Natural killer cell (primary cell): ENCODE measurements around the gene VSX1. TPM values are rescaled to one million over a fixed set of nuclear protein-coding genes. Genes with fewer than 3 reads are reported as not detected.

Source experiments
- ATAC-seq, 3 donors: fragments of 150-1000 bp in 2 of 3; fragments of 200-7000 bp in 1 of 3; cut with Tn5 transposase; 1 replicate in 1 of 3; 2 replicates in 2 of 3; pipeline ENCODE4 v1.10.0; 2021; ENCODE audit warnings: mild to moderate bottlenecking in 2 of 3, moderate library complexity in 2 of 3
- DNase-seq, 2 donors: peaks; one replicate each; pipeline versions ENCODE4 v3.0.0 to v3.0.0-alpha.2; 2013 to 2021; ENCODE audit warnings: mixed read lengths in 1 of 2
- H3K27ac ChIP-seq: one replicate; pipeline ENCODE4 v1.5.1; 2013; ENCODE audit warnings: mild to moderate bottlenecking, low read length
- H3K27me3 ChIP-seq: one replicate; pipeline ENCODE4 v1.6.1; 2013; ENCODE audit warnings: low read length; ENCODE audit not compliant: control insufficient read depth, insufficient read depth
- H3K36me3 ChIP-seq: one replicate; pipeline ENCODE4 v1.6.1; 2013; ENCODE audit warnings: low read length; ENCODE audit not compliant: control insufficient read depth, insufficient read depth
- H3K4me1 ChIP-seq: one replicate; pipeline ENCODE4 v1.6.1; 2013; ENCODE audit warnings: low read length; ENCODE audit not compliant: control insufficient read depth, insufficient read depth
- H3K4me3 ChIP-seq: one replicate; pipeline ENCODE4 v1.5.1; 2013; ENCODE audit warnings: low read length
- H3K9me3 ChIP-seq: one replicate; pipeline ENCODE4 v1.6.1; 2013; ENCODE audit warnings: low read length; ENCODE audit not compliant: control insufficient read depth, insufficient read depth
- H3K27ac Mint-ChIP-seq, 2 donors: one replicate each; pipeline ENCODE4 v1.8.0; 2022; ENCODE audit warnings: mild to moderate bottlenecking in 2 of 2, mixed read lengths in 2 of 2, moderate library complexity in 1 of 2
- H3K27me3 Mint-ChIP-seq, 2 donors: one replicate each; pipeline ENCODE4 v1.8.0; 2022; ENCODE audit warnings: low read depth in 2 of 2, mixed read lengths in 2 of 2
- H3K36me3 Mint-ChIP-seq: one replicate; pipeline ENCODE4 v1.8.0; 2022; ENCODE audit warnings: mixed read lengths
- H3K4me1 Mint-ChIP-seq, 2 donors: one replicate each; pipeline ENCODE4 v1.8.0; 2022; ENCODE audit warnings: mixed read lengths in 2 of 2
- H3K4me3 Mint-ChIP-seq: one replicate; pipeline ENCODE4 v1.8.0; 2022; ENCODE audit warnings: mild to moderate bottlenecking, moderate library complexity, mixed read lengths
- H3K9me3 Mint-ChIP-seq, 2 donors: one replicate each; pipeline ENCODE4 v1.8.0; 2022; ENCODE audit warnings: mixed read lengths in 2 of 2
- WGBS: methylation state at CpG from one replicate; pipeline ENCODE4 v1.1.7; 2013; ENCODE audit warnings: missing lambda C conversion rate; ENCODE audit not compliant: insufficient coverage; 5-methylcytosine and 5-hydroxymethylcytosine counted together
- intact Hi-C: fragments of 100-400 bp; cut with micrococcal nuclease; formaldehyde crosslinking; loops from one replicate; pipeline ENCODE4 v1.14.2; 2022
- total RNA-seq, 4 donors: library from RNA; stranded (reverse); fragments of 120-200 nt in 1 of 4; gene quantifications; one replicate each; pipeline versions ENCODE4 v1.2.3 to v1.2.4, GENCODE V29; 2013 to 2022
- TF ChIP-seq, protein P1 (sequence below): fragments of 200-600 bp; IDR thresholded peaks from one replicate; pipeline ENCODE4 v1.8.0; 2022; ENCODE audit warnings: antibody characterized with exemption

Gene VSX1
- total RNA-seq, 3 donors from 2014 or later (not counting 1 experiment from before 2014, with no cell fraction given): not detected

DNA sequence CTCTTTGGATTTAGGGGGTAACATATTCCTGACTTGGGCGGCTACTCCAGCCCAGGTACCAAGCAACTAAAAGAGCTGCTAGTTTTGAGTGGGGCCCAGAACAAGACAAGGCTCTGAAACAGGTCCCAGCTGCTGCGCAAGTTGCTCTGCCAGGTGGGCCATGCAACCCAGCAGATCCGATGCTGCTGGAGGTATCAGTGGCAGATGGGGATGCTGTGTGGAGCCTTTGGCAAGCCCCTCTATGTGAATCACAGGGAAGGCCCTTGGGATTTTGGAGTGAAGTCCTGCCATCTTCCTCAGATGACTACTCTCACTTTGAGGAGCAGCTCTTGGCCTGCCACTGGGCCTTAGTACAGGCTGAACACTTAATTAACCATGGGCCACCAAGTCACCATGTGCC is 43.7 kb upstream of the VSX1 start:
- no peaks in the 10 kb centered on the region for H3K27me3 ChIP-seq
- H3K4me3 Mint-ChIP-seq: no peak overlapping the region
- peaks cover 2% of the 10 kb centered on the region for H3K9me3 ChIP-seq
- H3K4me1 Mint-ChIP-seq: no peaks in the 10 kb centered on the region
- peaks cover 0 to 2% of the 10 kb centered on the region in 2 donors for H3K9me3 Mint-ChIP-seq
- peaks cover 8 to 11% of the 10 kb centered on the region in 2 donors for H3K27me3 Mint-ChIP-seq
- ATAC-seq: no peak
- H3K4me3 ChIP-seq: no peak overlapping the region
- no peak overlapping the region for H3K27ac Mint-ChIP-seq
- H3K36me3 Mint-ChIP-seq: no peaks in the 10 kb centered on the region
- no peak overlapping the region for H3K27ac ChIP-seq
- no peak for DNase-seq
- WGBS: 90% methylated on average over 3 of the region's 3 CpGs
- no peaks in the 10 kb centered on the region for H3K4me1 ChIP-seq
- TF ChIP-seq, protein P1, sequence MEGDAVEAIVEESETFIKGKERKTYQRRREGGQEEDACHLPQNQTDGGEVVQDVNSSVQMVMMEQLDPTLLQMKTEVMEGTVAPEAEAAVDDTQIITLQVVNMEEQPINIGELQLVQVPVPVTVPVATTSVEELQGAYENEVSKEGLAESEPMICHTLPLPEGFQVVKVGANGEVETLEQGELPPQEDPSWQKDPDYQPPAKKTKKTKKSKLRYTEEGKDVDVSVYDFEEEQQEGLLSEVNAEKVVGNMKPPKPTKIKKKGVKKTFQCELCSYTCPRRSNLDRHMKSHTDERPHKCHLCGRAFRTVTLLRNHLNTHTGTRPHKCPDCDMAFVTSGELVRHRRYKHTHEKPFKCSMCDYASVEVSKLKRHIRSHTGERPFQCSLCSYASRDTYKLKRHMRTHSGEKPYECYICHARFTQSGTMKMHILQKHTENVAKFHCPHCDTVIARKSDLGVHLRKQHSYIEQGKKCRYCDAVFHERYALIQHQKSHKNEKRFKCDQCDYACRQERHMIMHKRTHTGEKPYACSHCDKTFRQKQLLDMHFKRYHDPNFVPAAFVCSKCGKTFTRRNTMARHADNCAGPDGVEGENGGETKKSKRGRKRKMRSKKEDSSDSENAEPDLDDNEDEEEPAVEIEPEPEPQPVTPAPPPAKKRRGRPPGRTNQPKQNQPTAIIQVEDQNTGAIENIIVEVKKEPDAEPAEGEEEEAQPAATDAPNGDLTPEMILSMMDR: no peak
- intact Hi-C loops: no loop called here
- H3K36me3 ChIP-seq: no peaks in the 10 kb centered on the region

DNA sequence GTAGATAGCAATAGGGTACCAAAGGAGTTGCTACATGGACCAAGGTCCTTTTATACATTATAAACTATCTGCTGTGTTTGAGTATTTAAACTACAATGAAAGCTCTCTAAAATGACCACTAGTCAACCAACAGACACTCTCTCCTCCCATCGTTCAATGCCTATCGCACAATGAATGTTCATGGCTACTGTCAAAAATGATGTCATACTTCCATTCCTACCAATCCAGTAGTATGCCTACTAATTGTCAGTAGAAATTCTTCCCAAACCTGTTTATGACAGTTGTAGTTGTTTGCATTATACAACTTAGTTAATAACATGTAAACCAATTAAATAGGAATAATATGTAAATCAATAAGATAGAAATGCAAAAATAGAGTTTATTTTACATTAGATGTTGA is 39.0 kb upstream of the VSX1 start:
- no peaks in the 10 kb centered on the region for H3K9me3 ChIP-seq
- H3K27me3 ChIP-seq: peaks cover 2% of the 10 kb centered on the region
- DNase-seq (no peak), ATAC-seq (no peak)
- Mint-ChIP-seq H3K9me3 (no peaks in the 10 kb centered on the region), H3K36me3 (no peaks in the 10 kb centered on the region), H3K27ac (no peak overlapping the region), H3K27me3 (peaks cover 11 to 13% of the 10 kb centered on the region in 2 donors), H3K4me3 (no peak overlapping the region), H3K4me1 (no peaks in the 10 kb centered on the region)
- H3K36me3 ChIP-seq: no peaks in the 10 kb centered on the region
- no peak overlapping the region for H3K27ac ChIP-seq
- TF ChIP-seq, protein P1: no peak
- intact Hi-C loops: no loop called here
- no peak overlapping the region for H3K4me3 ChIP-seq
- 94% methylated on average over 2 of the region's 2 CpGs for WGBS
- no peaks in the 10 kb centered on the region for H3K4me1 ChIP-seq

DNA sequence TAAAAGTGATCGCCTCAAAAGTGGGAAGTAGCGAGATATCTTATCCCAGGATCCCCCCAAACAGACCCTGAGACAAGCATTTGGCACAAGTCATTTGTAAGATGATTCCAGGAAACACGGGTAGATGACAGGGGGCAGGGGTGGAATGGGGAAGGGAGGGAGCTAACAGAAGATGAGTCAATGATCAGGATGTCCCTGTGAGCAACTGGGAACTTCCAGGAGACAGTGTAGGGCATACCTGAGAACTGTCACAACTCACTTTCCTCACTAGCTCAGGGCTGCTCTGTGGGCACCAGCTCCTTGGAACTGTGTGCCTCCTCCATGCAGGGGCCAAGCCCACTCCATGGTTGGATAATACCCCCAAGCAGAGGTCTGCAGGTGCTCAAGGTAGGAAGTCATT is 38.5 kb upstream of the VSX1 start:
- H3K36me3 ChIP-seq: no peaks in the 10 kb centered on the region
- Mint-ChIP-seq H3K27me3 (peaks cover 11 to 13% of the 10 kb centered on the region in 2 donors), H3K36me3 (no peaks in the 10 kb centered on the region), H3K4me3 (no peak overlapping the region), H3K9me3 (no peaks in the 10 kb centered on the region), H3K27ac (no peak overlapping the region), H3K4me1 (no peaks in the 10 kb centered on the region)
- peaks cover 2% of the 10 kb centered on the region for H3K27me3 ChIP-seq
- H3K4me3 ChIP-seq: no peak overlapping the region
- no peak overlapping the region for H3K27ac ChIP-seq
- TF ChIP-seq, protein P1: no peak
- H3K9me3 ChIP-seq: no peaks in the 10 kb centered on the region
- no peak for ATAC-seq
- DNase-seq: no peak
- intact Hi-C loops: no loop called here
- 76% methylated on average over 3 of the region's 3 CpGs for WGBS
- H3K4me1 ChIP-seq: no peaks in the 10 kb centered on the region

DNA sequence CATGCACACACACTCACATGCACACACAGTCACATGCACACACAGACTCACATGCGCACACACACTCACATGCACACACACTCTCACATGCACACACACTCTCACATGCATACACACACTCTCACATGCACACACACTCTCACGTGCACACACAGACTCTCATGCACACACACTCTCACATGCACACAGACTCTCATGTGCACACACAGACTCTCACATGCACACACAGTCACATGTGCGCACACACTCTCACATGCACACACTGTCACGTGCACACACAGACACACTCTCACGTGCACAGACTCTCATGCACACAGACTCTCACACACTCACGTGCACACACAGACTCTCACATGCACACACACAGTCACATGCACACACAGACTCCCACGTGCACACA is 36.6 kb upstream of the VSX1 start:
- no peaks in the 10 kb centered on the region for H3K9me3 Mint-ChIP-seq
- no peak overlapping the region for H3K27ac Mint-ChIP-seq
- Histone ChIP-seq H3K36me3 (no peaks in the 10 kb centered on the region), H3K4me3 (no peak overlapping the region), H3K9me3 (no peaks in the 10 kb centered on the region), H3K27me3 (peaks cover 2% of the 10 kb centered on the region), H3K27ac (no peak overlapping the region), H3K4me1 (no peaks in the 10 kb centered on the region)
- ATAC-seq (no peak), DNase-seq (no peak)
- no peaks in the 10 kb centered on the region for H3K36me3 Mint-ChIP-seq
- 96% methylated on average over 7 of the region's 7 CpGs for WGBS
- intact Hi-C loops: no loop called here
- no peak overlapping the region for H3K4me3 Mint-ChIP-seq
- H3K27me3 Mint-ChIP-seq: peaks cover 13 to 18% of the 10 kb centered on the region in 2 donors
- TF ChIP-seq, protein P1: no peak
- no peaks in the 10 kb centered on the region for H3K4me1 Mint-ChIP-seq
